HTR-8/SVneo (cell line): ENCODE results near the gene RSBN1.
"Not testable (repeated sequence)": the region's sequence is repeated elsewhere in the genome, so short reads cannot be mapped to it uniquely, and the experiment has no call there.

ENCODE experiments used
- DNase-seq: peaks from one replicate; pipeline ENCODE4 v3.0.0; 2011; ENCODE audit warnings: low spot score, mixed read lengths; ENCODE audit not compliant: insufficient read length
- FAIRE-seq: peaks from 2 replicates; lab custom pipeline; 2011; peaks lifted over from hg19 to GRCh38; lab: Jason Lieb, UNC

RSBN1 gene

GRCh38 chr1:113784104-113784779 lies 28.0 kb downstream of the RSBN1 start:
- FAIRE-seq (no peak), DNase-seq (no peak)

DNA sequence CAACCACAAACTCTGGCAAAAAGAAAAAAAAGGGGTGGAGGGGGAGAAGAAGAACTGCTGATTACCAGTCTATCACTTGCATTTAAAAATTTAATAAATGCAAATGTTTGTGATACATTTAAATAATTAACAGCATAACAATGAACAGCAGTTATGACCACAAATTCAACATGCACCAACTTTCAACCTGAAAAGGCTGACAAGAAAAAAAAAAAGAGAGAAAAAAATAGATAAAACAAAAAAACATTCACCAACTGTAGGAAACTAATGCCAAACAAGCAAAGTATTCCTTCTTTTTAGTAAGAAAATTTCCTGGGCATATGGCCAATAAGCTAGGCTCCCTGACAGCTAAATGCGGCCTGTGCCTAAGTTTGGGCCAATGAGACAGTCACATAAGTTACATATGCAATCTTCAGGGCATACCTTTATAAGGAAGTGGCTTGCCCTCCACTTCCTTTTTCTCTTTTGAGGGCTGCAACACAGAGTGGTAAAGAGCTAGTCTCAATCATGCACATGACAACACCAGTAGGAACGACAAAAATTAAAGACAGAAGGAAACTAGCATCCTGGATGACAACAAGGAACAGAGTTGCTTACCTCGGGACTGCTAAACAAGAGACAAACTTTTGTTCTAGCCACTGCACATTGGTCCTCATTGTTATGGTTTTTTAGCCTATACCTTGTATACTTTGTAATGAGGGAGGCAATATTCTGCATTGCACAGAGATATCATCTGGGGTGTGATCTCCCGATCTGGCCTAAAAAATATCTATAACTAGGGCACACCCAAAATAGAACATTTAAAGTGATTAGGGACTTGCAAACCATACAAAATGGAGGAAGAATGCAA lies 28.8 kb downstream of the RSBN1 start:
- FAIRE-seq: no peak
- DNase-seq: no peak

DNA sequence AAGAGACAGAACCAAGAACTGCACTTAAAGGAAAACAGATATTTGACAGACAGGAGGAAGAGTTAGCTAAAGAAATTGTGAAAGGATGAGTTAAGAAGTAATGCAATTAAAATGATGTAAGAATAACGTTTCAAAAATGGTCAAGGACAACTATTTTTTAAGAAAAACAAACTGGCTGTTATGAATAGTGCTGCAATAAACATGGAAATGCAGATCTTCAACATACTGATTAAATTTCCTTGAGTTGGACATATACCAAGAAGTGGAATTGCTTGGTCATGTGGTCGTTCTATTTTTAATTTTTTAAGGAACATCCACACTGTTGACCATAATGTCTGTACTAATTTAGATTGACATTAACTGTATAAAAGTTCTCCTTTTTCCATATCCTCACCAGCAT lies 29.9 kb downstream of the RSBN1 start:
- no peak for DNase-seq
- FAIRE-seq: no peak

DNA sequence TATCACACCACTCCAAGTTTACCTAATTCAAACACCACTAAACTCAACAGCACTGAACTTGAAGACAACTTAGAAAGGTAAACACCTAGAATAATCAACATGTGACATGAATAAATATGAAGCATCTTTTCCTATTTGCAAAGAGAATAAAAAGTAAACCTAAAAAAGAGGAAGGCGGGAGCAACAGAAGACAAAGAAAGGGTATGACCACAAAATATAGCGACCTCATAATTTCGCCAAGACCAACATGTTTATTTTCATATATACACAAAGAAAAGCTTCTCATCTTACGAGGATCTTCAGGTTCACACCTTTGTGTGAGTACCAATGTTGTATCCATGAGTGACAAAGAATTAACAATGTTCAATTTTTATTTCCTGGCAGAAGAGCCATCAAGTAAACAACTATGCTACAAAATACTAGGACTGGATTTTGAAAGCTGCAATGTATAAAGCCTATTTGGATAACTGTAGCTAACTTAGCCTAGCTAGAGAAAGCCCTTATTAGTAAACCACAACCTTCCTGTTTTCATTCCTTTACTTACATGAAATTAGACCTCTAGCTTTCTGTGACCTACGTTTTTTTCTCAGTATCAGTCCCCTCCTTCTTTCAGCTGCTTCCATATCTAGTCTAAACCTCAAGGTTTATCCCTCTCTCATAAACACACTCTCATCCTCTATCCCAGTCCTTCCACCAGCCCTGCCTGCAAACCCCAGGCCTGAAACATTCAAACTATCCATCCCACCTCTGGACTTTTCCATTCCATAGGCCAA lies 31.7 kb downstream of the RSBN1 start:
- FAIRE-seq (no peak), DNase-seq (no peak)

GRCh38 chr1:113779542-113779941 lies 32.7 kb downstream of the RSBN1 start:
- no peak for FAIRE-seq
- DNase-seq: no peak

- FAIRE-seq (no peak), DNase-seq (no peak)
Measured at GRCh38 chr1:113777561-113777960, 34.7 kb downstream of the RSBN1 start.

GRCh38 chr1:113770031-113770430 lies 42.2 kb downstream of the RSBN1 start:
- no peak for DNase-seq
- FAIRE-seq: no peak

DNA sequence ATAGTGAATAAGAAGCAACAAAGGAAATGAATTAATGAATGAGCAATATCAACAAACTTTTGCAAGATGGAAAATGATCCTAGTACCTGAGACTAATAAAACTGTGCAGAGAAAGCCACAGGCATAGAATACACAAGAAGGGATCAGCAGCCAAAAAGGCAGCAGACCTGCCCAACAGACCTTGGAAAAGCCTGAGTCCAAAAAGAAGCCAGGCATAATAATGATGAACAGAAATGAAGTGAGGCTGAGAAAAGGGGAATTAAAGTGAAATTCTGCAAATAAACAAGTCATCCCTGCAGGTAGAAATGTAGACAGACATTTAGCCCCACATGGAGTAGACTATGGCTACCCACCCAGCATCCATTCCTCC lies 42.7 kb downstream of the RSBN1 start:
- FAIRE-seq: no peak

DNA sequence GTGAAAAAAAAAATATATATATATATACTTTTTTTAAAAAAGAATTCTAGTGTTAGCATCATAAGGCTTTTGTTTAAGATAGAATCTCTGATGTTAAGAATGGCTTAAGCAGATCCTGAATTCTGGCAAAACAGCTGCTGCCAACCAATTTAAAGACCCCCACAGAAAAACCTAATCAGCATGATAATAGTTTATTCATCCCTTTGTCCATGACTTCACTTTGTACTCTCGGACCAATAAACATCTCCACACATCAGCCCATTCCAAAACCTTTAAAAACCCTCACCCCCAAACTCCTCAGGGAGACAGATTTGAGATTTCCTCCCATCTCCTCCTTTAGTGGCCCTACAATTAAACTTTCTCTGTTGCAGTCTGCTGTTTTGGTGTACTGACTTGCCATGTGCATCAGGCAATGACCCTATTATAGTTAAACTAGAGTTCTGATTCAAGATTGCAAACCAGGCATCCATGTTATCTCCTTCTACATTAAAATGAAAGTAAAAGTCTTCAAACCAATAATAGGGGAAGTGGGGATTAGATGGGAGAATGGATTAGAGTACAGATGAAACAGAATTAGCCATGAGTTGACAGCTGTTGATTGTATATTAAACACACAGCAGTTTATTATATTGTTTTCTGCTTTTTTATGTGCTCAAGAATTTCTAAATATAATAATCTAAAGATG lies 43.2 kb downstream of the RSBN1 start:
- FAIRE-seq: no peak
- no peak for DNase-seq

More for the DNA sequence above, 42.7 kb downstream of the RSBN1 start:
- no peak for DNase-seq

DNA sequence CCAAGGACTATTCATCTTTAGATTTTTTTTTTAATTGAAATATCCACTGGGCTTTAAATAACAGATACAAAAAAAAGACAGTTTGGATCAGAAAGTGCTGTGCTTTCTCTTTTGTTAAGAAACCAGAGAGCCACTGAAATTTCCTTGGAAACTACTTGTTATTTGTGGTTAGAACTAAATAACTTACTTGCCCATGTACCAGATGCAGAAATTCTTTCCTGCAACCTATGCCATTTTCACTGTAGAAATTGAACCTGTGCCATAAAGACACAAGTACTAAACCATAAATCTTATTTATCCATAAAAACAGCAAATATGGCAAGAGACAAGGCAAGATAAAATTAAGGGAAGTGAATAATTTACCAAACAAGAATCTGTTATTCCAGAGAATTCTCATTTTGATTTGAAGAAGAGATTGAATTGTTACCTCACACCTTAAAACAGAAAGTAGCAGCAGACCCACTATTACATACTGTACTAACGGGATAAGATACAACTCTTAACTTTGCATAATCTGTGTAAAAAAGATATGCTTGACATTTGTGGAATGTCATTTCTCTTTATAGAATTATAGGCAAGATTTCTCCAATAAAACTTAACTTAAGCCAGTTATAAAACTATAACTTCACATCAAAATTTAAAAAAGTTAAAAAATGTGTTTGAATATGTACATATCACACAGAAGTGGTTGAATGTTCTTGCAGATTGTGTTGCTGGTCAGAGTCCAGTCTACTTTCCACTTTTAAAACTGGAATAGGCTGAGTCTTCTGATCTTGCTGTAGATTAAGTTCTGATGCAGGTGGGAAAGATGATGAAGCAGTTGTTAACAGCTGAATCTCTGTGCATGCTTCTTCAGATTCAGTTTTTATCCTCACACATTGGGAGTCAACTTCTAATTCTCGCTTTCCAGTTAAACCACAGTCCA lies 46.7 kb downstream of the RSBN1 start:
- DNase-seq: no peak
- FAIRE-seq: no peak

DNA sequence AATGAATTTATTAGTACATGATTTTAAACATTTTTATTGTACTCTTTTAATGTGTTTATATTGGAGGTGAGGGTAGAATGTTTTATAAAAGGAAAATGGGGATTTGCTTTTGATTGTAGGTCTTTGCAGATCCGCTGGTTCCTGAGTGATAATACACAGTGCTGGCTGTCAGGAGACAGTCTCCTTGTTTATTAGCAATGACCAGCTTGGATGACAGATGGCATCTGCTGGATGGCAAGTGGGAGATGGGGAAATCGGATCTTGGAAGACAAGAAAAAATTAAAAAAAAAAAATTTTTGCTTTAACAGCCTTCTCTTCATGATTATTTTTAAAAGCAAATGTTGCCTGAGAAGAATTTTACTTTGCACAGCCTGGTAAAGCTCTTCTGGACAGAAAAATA lies 48.6 kb downstream of the RSBN1 start:
- DNase-seq: no peak
- FAIRE-seq: no peak

GRCh38 chr1:113761937-113762336 lies 50.3 kb downstream of the RSBN1 start:
- FAIRE-seq (no peak), DNase-seq (no peak)

- DNase-seq (no peak), FAIRE-seq (no peak)
Measured at GRCh38 chr1:113760102-113761080, 51.9 kb downstream of the RSBN1 start.

- no peak for FAIRE-seq
- DNase-seq: peak; percentile 50
Measured at GRCh38 chr1:113759333-113760101, 52.8 kb downstream of the RSBN1 start, which contains the start of gene PHTF1. PHTF1 (minus strand) TSS chr1:113759486; CDS start chr1:113758703, 783 bp downstream.

DNA sequence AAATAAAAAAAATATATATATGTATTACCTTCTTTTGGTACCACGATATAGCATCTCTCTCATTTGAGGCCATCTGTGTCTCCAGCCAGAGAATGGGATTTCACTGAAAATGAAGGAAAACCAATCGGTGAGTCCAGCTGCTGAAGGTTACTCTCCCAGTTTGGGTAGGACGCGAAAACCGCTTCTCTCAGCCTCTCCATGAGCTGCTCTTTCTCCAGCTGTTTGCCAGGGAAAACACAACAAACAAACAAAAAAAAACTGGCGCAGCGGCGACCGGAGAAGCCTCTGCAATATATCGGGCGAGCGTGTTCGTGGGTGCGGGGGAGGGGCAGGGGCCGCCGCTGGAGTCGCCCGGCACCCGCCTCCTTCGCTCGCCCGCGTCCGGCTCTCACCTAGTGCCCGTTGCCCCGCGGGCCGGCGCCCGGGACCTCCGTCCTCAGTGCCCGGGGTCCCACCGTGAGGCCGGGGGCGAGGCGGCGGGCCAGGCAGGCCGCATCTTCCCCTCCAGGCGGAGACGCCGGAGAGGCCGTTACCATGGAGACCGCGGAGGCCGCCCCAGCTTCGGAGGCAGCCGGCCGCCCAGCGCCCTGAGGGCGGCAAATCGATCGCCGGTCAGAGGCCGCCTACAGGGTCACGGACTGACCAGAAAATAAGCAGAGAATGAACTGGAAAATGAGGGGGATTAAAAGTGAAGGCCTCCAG lies 53.5 kb downstream of the RSBN1 start:
- FAIRE-seq (no peak), DNase-seq (peak; percentile 20)

GRCh38 chr1:113756461-113756860 lies 55.8 kb downstream of the RSBN1 start:
- FAIRE-seq (no peak), DNase-seq (no peak)

DNA sequence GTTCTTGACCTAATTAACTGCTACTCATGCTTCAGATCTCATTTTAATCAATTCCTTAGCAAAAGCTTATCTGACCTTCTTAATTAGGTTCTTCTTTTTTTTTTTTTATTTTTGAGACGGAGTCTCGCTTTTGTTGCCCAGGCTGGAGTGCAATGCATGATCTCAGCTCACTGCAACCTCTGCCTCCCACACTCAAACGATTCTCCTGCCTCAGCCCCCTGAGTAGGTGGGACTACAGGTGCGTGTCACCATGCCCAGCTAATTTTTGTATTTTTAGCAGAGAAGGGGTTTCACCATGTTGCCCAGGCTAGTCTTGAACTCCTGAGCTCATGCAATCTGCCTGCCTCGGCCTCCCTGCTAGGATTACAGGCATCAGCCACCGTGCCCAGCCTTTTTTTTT lies 58.9 kb downstream of the RSBN1 start:
- not testable (repeated sequence) for DNase-seq, FAIRE-seq
